Upper lobe of left lung (tissue), 6 donors: ENCODE results near the gene MAP4K4. TPM values are rescaled to one million over a fixed set of nuclear protein-coding genes. Genes with fewer than 3 reads are reported as not detected.

ENCODE experiments used
- ATAC-seq, 2 donors: fragments of 200-7000 bp; cut with Tn5 transposase; one replicate each; pipeline ENCODE4 v1.9.1; 2022; ENCODE audit warnings: mild to moderate bottlenecking in 2 of 2, moderate library complexity in 2 of 2; ENCODE audit not compliant: low FRiP score in 2 of 2
- DNase-seq, 2 donors: peaks; one replicate each; pipeline ENCODE4 v3.0.0-alpha.2; 2019 to 2020
- H3K27ac ChIP-seq, 4 donors: fragments of 200-600 bp; sonication (generic); one replicate each; pipeline ENCODE4 v1.5.1; 2016 to 2019
- H3K27me3 ChIP-seq, 4 donors: fragments of 200-600 bp; sonication (generic); one replicate each; pipeline ENCODE4 v1.5.1; 2017 to 2019
- H3K36me3 ChIP-seq, 4 donors: fragments of 200-600 bp; sonication (generic); one replicate each; pipeline ENCODE4 v1.5.1; 2016 to 2019
- H3K4me1 ChIP-seq, 4 donors: fragments of 200-600 bp; sonication (generic); one replicate each; pipeline ENCODE4 v1.5.1; 2018 to 2019
- H3K4me3 ChIP-seq, 4 donors: fragments of 200-600 bp; sonication (generic); one replicate each; pipeline ENCODE4 v1.5.1; 2017 to 2019; ENCODE audit warnings: mild to moderate bottlenecking in 2 of 4, moderate library complexity in 1 of 4
- H3K9me3 ChIP-seq, 4 donors: fragments of 200-600 bp; sonication (generic); one replicate each; pipeline ENCODE4 v1.5.1; 2018 to 2019
- EP300 ChIP-seq, 4 donors: sonication (generic); formaldehyde crosslinking; IDR thresholded peaks; one replicate each; pipeline ENCODE4 v1.5.1; 2017; ENCODE audit warnings: antibody characterized with exemption in 4 of 4, control low read depth in 2 of 4
- POLR2A ChIP-seq, 4 donors: fragments of 450-650 bp; IDR thresholded peaks; one replicate each; pipeline ENCODE4 v1.5.1; 2016 to 2017; ENCODE audit warnings: antibody characterized with exemption in 4 of 4, mild to moderate bottlenecking in 2 of 4
- POLR2AphosphoS5 ChIP-seq, 2 donors: sonication (generic); formaldehyde crosslinking; IDR thresholded peaks; one replicate each; pipeline ENCODE4 v1.5.1; 2017; ENCODE audit warnings: antibody characterized with exemption in 2 of 2
- WGBS, 2 donors: methylation state at CpG; one replicate each; pipeline ENCODE4 v1.1.5; 2017 to 2018; 5-methylcytosine and 5-hydroxymethylcytosine counted together
- total RNA-seq, 6 donors: library from RNA; depleted of rRNA in 4 of 6; stranded (reverse); fragments of >200 nt in 4 of 6; gene quantifications; one replicate each; pipeline versions ENCODE4 v1.1.0 to v1.2.1, GENCODE V29; 2016 to 2021
- TF ChIP-seq, protein P1 (sequence below), 6 experiments: fragments of 450-650 bp in 4 of 6; fragments of 200-600 bp in 2 of 6; sonication (generic) in 2 of 6; IDR thresholded peaks; one replicate each; pipeline ENCODE4 v1.5.1; 2016 to 2019; ENCODE audit warnings: antibody characterized with exemption in 6 of 6
- donor health status: DM: no; HTN: no; CAD: no; lungs with moderate emphysema.
- donor health status: DM: no; HTN: yes; CAD: no; lungs with severe emphysema.

Gene MAP4K4
- total RNA-seq, 6 donors from 2014 or later, result 49.8 to 88.0 (median 56.4) TPM

GRCh38 chr2:101820519-101820918 lies 123.0 kb downstream of the MAP4K4 start:
- Histone ChIP-seq H3K27me3 (no peaks in the 10 kb centered on the region), H3K27ac (peak overlapping the region in 2 of 4 donors; percentile 8 to 21), H3K36me3 (peaks cover 0 to 3% (median 0%) of the 10 kb centered on the region in 4 donors), H3K4me3 (no peak overlapping the region), H3K9me3 (no peaks in the 10 kb centered on the region), H3K4me1 (peaks cover 23 to 55% (median 35%) of the 10 kb centered on the region in 4 donors)
- ATAC-seq, result peak in 1 of 2 donors; percentile 71
- TF ChIP-seq POLR2A (IDR thresholded peaks at IDR 0.05), result no peak
- TF ChIP-seq EP300 (IDR thresholded peaks at IDR 0.05), result no peak
- no peak for TF ChIP-seq POLR2AphosphoS5 (IDR thresholded peaks at IDR 0.05)
- TF ChIP-seq, protein P1, sequence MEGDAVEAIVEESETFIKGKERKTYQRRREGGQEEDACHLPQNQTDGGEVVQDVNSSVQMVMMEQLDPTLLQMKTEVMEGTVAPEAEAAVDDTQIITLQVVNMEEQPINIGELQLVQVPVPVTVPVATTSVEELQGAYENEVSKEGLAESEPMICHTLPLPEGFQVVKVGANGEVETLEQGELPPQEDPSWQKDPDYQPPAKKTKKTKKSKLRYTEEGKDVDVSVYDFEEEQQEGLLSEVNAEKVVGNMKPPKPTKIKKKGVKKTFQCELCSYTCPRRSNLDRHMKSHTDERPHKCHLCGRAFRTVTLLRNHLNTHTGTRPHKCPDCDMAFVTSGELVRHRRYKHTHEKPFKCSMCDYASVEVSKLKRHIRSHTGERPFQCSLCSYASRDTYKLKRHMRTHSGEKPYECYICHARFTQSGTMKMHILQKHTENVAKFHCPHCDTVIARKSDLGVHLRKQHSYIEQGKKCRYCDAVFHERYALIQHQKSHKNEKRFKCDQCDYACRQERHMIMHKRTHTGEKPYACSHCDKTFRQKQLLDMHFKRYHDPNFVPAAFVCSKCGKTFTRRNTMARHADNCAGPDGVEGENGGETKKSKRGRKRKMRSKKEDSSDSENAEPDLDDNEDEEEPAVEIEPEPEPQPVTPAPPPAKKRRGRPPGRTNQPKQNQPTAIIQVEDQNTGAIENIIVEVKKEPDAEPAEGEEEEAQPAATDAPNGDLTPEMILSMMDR (IDR thresholded peaks at IDR 0.05), result no peak
- 60 to 89% methylated on average over 4 of the region's 4 CpGs for WGBS, 2 donors
- no peak for DNase-seq

DNA sequence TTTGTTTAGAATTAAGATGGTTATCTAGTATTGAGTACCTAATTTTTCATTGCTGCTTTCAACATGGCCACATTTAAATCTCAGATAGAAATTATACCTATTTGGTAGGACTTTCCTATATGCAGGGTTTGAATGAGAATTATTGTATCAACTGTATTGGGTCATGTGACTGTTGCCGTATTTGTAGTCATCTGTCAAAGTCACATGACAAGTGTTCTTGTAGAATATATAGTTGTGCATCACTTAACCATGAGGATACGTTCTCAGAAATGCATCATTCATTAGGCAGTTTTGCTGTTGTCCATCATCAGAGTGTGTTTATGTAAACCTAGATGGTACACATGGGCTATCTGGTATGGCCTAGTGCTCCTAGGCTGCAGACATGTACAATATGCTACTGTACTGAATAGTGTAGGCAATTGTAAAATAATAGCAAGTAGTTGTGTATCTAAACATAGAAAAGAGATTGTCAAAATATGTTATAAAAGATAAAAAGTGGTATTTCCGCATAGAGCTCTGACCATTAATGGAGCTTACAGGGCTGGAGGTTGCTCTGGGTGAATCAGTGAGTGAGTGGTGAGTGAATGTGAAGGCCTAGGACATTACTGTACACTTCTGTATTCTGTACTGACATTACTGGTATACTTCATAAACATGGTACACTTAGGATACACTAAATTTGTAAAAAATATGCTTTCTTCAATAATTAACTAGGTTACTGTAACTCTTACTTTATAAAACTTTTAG lies 123.7 kb downstream of the MAP4K4 start:
- H3K4me1 ChIP-seq, result peaks cover 19 to 49% (median 31%) of the 10 kb centered on the region in 4 donors
- WGBS, 2 donors, result 84 to 91% methylated on average over 3 of the region's 3 CpGs
- ATAC-seq (no peak), DNase-seq (no peak)
- H3K27me3 ChIP-seq, result no peaks in the 10 kb centered on the region
- H3K36me3 ChIP-seq, result peaks cover 0 to 7% (median 0%) of the 10 kb centered on the region in 4 donors
- no peak overlapping the region for H3K4me3 ChIP-seq
- peak overlapping the region in 1 of 4 donors; percentile 21 for H3K27ac ChIP-seq
- no peak for TF ChIP-seq EP300 (IDR thresholded peaks at IDR 0.05)
- no peak for TF ChIP-seq POLR2AphosphoS5 (IDR thresholded peaks at IDR 0.05)
- no peak for TF ChIP-seq POLR2A (IDR thresholded peaks at IDR 0.05)
- TF ChIP-seq, protein P1 (IDR thresholded peaks at IDR 0.05), result no peak
- H3K9me3 ChIP-seq, result no peaks in the 10 kb centered on the region

DNA sequence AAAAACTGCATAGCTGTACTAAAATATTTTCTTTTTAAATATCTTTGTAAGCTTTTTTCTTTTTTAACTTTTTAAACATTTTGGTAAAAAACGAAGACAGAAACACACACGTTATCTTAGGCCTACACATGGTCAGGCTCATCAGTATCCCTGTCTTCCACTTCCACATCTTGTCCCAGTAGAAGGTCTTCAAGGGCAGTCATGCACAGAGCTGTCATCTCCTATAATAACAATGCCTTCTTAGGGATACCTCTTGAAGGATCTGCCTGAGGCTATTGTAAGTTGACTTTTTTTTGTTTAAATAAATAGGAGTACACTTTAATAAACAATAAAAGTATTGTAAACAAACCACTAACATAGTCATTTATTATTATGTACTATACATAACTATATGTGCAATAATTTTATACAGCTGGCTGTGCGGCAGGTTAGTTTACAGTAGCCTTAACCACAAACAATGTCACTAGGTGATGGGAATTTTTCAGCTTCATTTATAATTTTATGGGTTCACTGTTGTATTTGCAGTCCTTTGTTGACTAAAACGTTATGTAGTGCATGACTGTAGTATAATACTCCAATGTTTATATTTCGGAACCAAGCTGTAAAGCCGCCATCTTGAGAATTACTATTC lies 124.4 kb downstream of the MAP4K4 start:
- WGBS, 2 donors, result 77 to 81% methylated on average over 6 of the region's 6 CpGs
- TF ChIP-seq EP300 (IDR thresholded peaks at IDR 0.05) (no peak), POLR2AphosphoS5 (IDR thresholded peaks at IDR 0.05) (no peak), POLR2A (IDR thresholded peaks at IDR 0.05) (no peak)
- TF ChIP-seq, protein P1 (IDR thresholded peaks at IDR 0.05), result no peak

DNA sequence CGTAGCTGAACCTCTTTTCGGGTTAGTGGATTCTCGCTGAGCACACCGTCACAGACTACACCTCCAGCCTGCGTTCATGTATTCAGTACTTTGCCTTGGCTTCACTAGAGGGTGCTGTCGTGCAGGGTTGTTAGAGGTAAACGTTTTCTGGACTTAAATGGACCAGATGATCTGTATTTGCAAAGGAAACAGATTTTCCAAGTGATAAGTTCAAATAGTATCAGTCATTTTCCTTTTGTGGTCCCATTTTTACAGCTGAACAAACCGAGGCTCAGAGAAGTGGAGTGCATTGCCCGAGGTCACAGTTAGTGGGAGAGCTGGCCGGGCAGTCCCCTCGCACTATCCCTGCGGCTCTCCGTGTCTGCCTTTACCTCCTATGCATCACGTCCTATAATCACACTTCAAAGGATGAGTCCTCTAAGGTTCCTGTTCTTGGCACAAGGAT lies 125.9 kb downstream of the MAP4K4 start:
- peak; percentile 79 to 85 for ATAC-seq

More for the DNA sequence above, 124.4 kb downstream of the MAP4K4 start:
- Histone ChIP-seq H3K9me3 (no peaks in the 10 kb centered on the region), H3K27me3 (no peaks in the 10 kb centered on the region), H3K4me1 (peaks cover 14 to 48% (median 28%) of the 10 kb centered on the region in 4 donors), H3K27ac (no peak overlapping the region), H3K4me3 (no peak overlapping the region), H3K36me3 (peaks cover 0 to 14% (median 0%) of the 10 kb centered on the region in 4 donors)
- DNase-seq (no peak), ATAC-seq (no peak)

More for the DNA sequence above, 125.9 kb downstream of the MAP4K4 start:
- Histone ChIP-seq H3K9me3 (no peaks in the 10 kb centered on the region), H3K36me3 (peaks cover 0 to 16% (median 0%) of the 10 kb centered on the region in 4 donors), H3K4me3 (no peak overlapping the region), H3K27me3 (no peaks in the 10 kb centered on the region), H3K4me1 (peaks cover 27 to 51% (median 37%) of the 10 kb centered on the region in 4 donors), H3K27ac (no peak overlapping the region)
- 39 to 42% methylated on average over 13 to 14 of the region's 14 CpGs for WGBS, 2 donors
- peak in 1 of 2 donors; percentile 62 for DNase-seq
- TF ChIP-seq POLR2AphosphoS5 (IDR thresholded peaks at IDR 0.05) (no peak), POLR2A (IDR thresholded peaks at IDR 0.05) (no peak), EP300 (IDR thresholded peaks at IDR 0.05) (no peak)
- TF ChIP-seq, protein P1 (IDR thresholded peaks at IDR 0.05), result peak; percentile 43 to 62 (median 57)
